ENCODE data around the gene CACNB4.
"Not testable (repeated sequence)": the region's sequence is repeated elsewhere in the genome, so short reads cannot be mapped to it uniquely, and the experiment has no call there.

CACNB4 gene

DNA sequence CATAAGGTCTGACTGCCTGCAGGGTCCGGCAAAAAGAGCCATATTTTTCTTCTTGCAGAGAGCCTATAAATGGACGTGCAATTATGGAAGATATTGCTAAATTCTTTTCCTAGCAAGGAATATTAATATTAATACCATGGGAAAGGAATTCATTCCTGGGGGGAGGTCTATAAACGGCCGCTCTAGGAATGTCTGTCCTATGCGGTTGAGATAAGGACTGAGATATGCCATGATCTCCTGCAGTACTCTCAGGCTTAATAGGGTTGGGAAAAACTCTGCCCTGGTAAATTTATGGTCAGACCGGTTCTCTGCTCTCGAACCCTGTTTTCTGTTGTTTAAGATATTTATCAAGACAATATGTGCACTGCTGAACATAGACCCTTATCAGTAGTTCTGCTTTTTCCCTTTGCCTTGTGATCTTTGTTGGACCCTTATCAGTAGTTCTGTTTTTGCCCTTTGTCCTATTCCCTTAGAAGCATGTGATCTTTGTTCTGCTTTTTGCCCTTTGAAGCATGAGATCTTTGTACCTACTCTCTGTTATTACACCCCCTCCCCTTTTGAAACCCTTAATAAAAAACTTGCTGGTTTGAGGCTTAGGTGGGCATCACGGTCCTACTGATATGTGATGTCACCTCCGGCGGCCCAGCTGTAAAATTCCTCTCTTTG, 156.2 kb downstream of the CACNB4 start:
- peak in 1 of 2 experiments; percentile 28 for DNase-seq (ENCODE audit: low read depth in 1 of 2, low spot score in 1 of 2)

DNA sequence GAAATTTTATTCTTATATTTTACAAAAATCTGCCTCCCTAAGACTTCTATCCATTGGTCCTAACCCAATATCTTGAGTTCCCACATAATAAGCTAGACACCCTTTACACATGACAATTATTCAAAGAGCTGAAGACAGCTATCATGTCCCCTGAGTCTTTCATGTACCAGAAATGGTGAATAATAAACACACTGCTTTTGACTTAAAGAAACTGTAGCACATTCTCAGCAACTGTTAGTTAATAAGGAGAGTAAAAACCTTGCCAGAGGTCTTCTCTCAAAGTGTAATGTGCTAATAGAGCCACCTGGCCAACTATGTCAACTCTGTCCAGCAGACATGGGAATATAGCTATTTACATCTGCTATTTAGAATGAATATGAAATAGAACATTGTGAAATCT, 160.9 kb downstream of the CACNB4 start:
- H3K4me3 ChIP-seq (replicated peaks; ENCODE audit: insufficient read depth, low read length) = no peak overlapping the region
- TF ChIP-seq, protein P1, sequence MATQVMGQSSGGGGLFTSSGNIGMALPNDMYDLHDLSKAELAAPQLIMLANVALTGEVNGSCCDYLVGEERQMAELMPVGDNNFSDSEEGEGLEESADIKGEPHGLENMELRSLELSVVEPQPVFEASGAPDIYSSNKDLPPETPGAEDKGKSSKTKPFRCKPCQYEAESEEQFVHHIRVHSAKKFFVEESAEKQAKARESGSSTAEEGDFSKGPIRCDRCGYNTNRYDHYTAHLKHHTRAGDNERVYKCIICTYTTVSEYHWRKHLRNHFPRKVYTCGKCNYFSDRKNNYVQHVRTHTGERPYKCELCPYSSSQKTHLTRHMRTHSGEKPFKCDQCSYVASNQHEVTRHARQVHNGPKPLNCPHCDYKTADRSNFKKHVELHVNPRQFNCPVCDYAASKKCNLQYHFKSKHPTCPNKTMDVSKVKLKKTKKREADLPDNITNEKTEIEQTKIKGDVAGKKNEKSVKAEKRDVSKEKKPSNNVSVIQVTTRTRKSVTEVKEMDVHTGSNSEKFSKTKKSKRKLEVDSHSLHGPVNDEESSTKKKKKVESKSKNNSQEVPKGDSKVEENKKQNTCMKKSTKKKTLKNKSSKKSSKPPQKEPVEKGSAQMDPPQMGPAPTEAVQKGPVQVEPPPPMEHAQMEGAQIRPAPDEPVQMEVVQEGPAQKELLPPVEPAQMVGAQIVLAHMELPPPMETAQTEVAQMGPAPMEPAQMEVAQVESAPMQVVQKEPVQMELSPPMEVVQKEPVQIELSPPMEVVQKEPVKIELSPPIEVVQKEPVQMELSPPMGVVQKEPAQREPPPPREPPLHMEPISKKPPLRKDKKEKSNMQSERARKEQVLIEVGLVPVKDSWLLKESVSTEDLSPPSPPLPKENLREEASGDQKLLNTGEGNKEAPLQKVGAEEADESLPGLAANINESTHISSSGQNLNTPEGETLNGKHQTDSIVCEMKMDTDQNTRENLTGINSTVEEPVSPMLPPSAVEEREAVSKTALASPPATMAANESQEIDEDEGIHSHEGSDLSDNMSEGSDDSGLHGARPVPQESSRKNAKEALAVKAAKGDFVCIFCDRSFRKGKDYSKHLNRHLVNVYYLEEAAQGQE (IDR thresholded peaks at IDR 0.05; ENCODE audit: insufficient replicate concordance, low read depth) = no peak
- TF ChIP-seq, protein P2, sequence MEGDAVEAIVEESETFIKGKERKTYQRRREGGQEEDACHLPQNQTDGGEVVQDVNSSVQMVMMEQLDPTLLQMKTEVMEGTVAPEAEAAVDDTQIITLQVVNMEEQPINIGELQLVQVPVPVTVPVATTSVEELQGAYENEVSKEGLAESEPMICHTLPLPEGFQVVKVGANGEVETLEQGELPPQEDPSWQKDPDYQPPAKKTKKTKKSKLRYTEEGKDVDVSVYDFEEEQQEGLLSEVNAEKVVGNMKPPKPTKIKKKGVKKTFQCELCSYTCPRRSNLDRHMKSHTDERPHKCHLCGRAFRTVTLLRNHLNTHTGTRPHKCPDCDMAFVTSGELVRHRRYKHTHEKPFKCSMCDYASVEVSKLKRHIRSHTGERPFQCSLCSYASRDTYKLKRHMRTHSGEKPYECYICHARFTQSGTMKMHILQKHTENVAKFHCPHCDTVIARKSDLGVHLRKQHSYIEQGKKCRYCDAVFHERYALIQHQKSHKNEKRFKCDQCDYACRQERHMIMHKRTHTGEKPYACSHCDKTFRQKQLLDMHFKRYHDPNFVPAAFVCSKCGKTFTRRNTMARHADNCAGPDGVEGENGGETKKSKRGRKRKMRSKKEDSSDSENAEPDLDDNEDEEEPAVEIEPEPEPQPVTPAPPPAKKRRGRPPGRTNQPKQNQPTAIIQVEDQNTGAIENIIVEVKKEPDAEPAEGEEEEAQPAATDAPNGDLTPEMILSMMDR (IDR thresholded peaks at IDR 0.05; ENCODE audit: insufficient read depth, low read length) = no peak
- TF ChIP-seq GABPA (IDR thresholded peaks at IDR 0.05; ENCODE audit: low read depth) (no peak), POLR2AphosphoS5 (IDR thresholded peaks at IDR 0.05; ENCODE audit: low read depth) (no peak), SPI1 (IDR thresholded peaks at IDR 0.05; ENCODE audit: borderline replicate concordance, low read depth) (no peak)

More for the DNA sequence above, 156.2 kb downstream of the CACNB4 start:
- not testable (repeated sequence) for H3K27ac ChIP-seq (replicated peaks); H3K27me3 ChIP-seq (ENCODE audit: insufficient read depth, poor library complexity, severe bottlenecking); H3K4me3 ChIP-seq (replicated peaks; ENCODE audit: insufficient read depth, low read length)

DNA sequence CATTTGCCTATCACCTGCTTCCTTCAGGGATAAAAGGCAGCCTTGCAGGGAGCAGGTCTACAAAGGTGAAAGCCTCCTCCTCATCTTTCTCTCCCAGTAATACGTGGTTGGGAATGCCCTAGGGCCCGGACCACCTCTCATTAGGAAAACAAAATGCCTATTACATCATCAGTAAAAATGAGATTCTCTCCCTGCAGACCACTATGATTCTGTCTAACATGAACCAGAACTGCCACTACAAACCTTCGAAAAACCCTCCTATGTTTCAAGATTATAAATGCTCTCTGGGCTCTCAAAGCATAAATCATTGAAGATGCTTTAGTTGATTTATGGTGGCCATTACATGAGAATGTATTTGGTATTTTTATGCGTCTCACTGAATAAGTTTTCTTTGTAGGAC, 162.2 kb downstream of the CACNB4 start:
- Histone ChIP-seq H3K27ac (replicated peaks) (no peak overlapping the region), H3K4me3 (replicated peaks; ENCODE audit: insufficient read depth, low read length) (no peak overlapping the region), H3K27me3 (ENCODE audit: insufficient read depth, poor library complexity, severe bottlenecking) (no peaks in the 10 kb centered on the region)
- no peak for TF ChIP-seq POLR2AphosphoS5 (IDR thresholded peaks at IDR 0.05; ENCODE audit: low read depth)
- TF ChIP-seq, protein P2 (IDR thresholded peaks at IDR 0.05; ENCODE audit: insufficient read depth, low read length) = no peak
- TF ChIP-seq, protein P1 (IDR thresholded peaks at IDR 0.05; ENCODE audit: insufficient replicate concordance, low read depth) = no peak
- no peak for TF ChIP-seq GABPA (IDR thresholded peaks at IDR 0.05; ENCODE audit: low read depth)
- TF ChIP-seq SPI1 (IDR thresholded peaks at IDR 0.05; ENCODE audit: borderline replicate concordance, low read depth) = no peak
- no peak for DNase-seq (ENCODE audit: low read depth in 1 of 2, low spot score in 1 of 2)

More for the DNA sequence above, 160.9 kb downstream of the CACNB4 start:
- no peaks in the 10 kb centered on the region for H3K27me3 ChIP-seq (ENCODE audit: insufficient read depth, poor library complexity, severe bottlenecking)
- DNase-seq (ENCODE audit: low read depth in 1 of 2, low spot score in 1 of 2) = no peak
- H3K27ac ChIP-seq (replicated peaks) = no peak overlapping the region

DNA sequence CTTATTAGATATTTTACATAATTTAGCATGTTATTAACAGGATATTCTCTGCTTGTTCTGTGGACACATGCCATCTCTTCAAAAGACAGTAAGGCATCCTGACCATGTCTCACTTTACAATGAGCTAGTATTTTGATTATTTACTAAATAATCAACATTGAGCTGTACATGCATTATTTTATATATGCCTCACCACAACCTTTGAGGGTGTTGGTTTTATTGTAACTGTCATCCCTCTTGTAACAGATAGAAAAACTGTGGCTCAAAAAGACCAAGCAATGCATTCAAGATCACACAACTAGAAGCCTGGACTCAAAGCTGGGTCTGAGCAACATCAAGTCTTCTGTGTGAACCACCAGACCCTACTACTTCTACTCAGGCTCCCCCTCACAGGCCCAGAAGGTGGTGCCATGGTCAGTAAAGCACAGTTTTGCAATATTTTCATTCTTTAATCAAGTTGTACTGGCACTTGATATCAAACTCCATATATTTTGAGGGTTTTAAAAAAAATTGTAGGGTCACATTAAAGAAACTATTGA, 165.5 kb downstream of the CACNB4 start:
- no peaks in the 10 kb centered on the region for H3K27me3 ChIP-seq (ENCODE audit: insufficient read depth, poor library complexity, severe bottlenecking)

More for the DNA sequence above, 165.5 kb downstream of the CACNB4 start:
- TF ChIP-seq, protein P1 (IDR thresholded peaks at IDR 0.05; ENCODE audit: insufficient replicate concordance, low read depth) = no peak
- TF ChIP-seq POLR2AphosphoS5 (IDR thresholded peaks at IDR 0.05; ENCODE audit: low read depth) (no peak), SPI1 (IDR thresholded peaks at IDR 0.05; ENCODE audit: borderline replicate concordance, low read depth) (no peak), GABPA (IDR thresholded peaks at IDR 0.05; ENCODE audit: low read depth) (no peak)
- no peak for DNase-seq (ENCODE audit: low read depth in 1 of 2, low spot score in 1 of 2)
- no peak overlapping the region for H3K27ac ChIP-seq (replicated peaks)
- no peak overlapping the region for H3K4me3 ChIP-seq (replicated peaks; ENCODE audit: insufficient read depth, low read length)
